ENCODE data around the gene NUDT8.
"Not testable (repeated sequence)": the region's sequence is repeated elsewhere in the genome, so short reads cannot be mapped to it uniquely, and the experiment has no call there.

NUDT8 gene

GRCh38 chr11:67588899-67589415 lies 40.8 kb downstream of the NUDT8 start:
- DNase-seq (ENCODE audit: low read depth) = not testable (repeated sequence)

- no peak for DNase-seq (ENCODE audit: low read depth)
These were observed 41.6 kb downstream of the NUDT8 start for GRCh38 chr11:67588136-67588503.

- no peak for DNase-seq (ENCODE audit: low read depth)
These were observed 43.0 kb downstream of the NUDT8 start for GRCh38 chr11:67586568-67587250.

- no peak for DNase-seq (ENCODE audit: low read depth)
These were observed 43.8 kb downstream of the NUDT8 start for GRCh38 chr11:67585911-67586310.

- DNase-seq (ENCODE audit: low read depth) = no peak
These were observed 44.6 kb downstream of the NUDT8 start for GRCh38 chr11:67584881-67585873.

- no peak for DNase-seq (ENCODE audit: low read depth)
These were observed 45.4 kb downstream of the NUDT8 start for GRCh38 chr11:67584205-67584880.

GRCh38 chr11:67583247-67584204 lies 46.2 kb downstream of the NUDT8 start, which contains the start of gene GSTP1:
Gene GSTP1 (plus strand): TSS chr11:67583812. CDS start chr11:67583844, 32 bp downstream.
- DNase-seq (ENCODE audit: low read depth) = peak; percentile 86

GRCh38 chr11:67582011-67582410 lies 47.7 kb downstream of the NUDT8 start:
- DNase-seq (ENCODE audit: low read depth) = no peak

GRCh38 chr11:67581469-67581868 lies 48.3 kb downstream of the NUDT8 start:
- no peak for DNase-seq (ENCODE audit: low read depth)

- DNase-seq (ENCODE audit: low read depth) = no peak
These were observed 51.8 kb downstream of the NUDT8 start for GRCh38 chr11:67577951-67578350.

Measured in stromal cell of bone marrow (primary cell).